ENCODE data around the gene GJC1. TPM values are rescaled to one million over a fixed set of nuclear protein-coding genes. Genes with fewer than 3 reads are reported as not detected.

Gene GJC1
- total RNA-seq, 5 donors from 2014 or later (not counting 1 experiment from before 2014, with no cell fraction given): 0.09 to 0.93 (median 0.30) TPM; not detected in 2

- H3K4me3 Mint-ChIP-seq: no peak overlapping the region
- H3K36me3 Mint-ChIP-seq: peaks cover 25% of the 10 kb centered on the region
These were observed 18.2 kb upstream of the GJC1 start for GRCh38 chr17:44848257-44848795.

GRCh38 chr17:44847586-44847985 lies 17.5 kb upstream of the GJC1 start, which contains the start of gene HIGD1B:
TSS of gene HIGD1B (plus strand) at chr17:44847883. CDS start at chr17:44848153, 270 bp downstream.
- no peaks in the 10 kb centered on the region for H3K27me3 Mint-ChIP-seq
- DNase-seq: no peak
- no peaks in the 10 kb centered on the region for H3K9me3 Mint-ChIP-seq
- H3K27ac ChIP-seq (ENCODE audit: low read length): no peak within 1 kb of the TSS
- ChIA-PET CTCF (interaction anchor here in 1 of 2 donors (0.5 kb wide), 1 partner anchor 64 kb away, joined by 3 read pairs; no protein-coding TSS in a partner anchor), POLR2A (no interaction called here)
- no peak within 1 kb of the TSS for H3K4me3 ChIP-seq (ENCODE audit: control insufficient read depth in 1 of 2, extremely low read depth in 1 of 2, low read length in 1 of 2)
- peaks cover 10 to 25% of the 10 kb centered on the region in 2 donors for H3K36me3 ChIP-seq (ENCODE audit: control insufficient read depth in 2 of 2, extremely low read depth in 1 of 2, insufficient read depth in 1 of 2, low read length in 1 of 2)
- peaks cover 0 to 7% (median 0%) of the 10 kb centered on the region in 3 donors for H3K4me1 Mint-ChIP-seq
- H3K4me1 ChIP-seq (ENCODE audit: control insufficient read depth in 1 of 2, extremely low read depth in 1 of 2, insufficient read depth in 2 of 2, low read length in 2 of 2): no peaks in the 10 kb centered on the region
- H3K36me3 Mint-ChIP-seq: peaks cover 21% of the 10 kb centered on the region
- no peaks in the 10 kb centered on the region for H3K9me3 ChIP-seq
- WGBS (ENCODE audit: insufficient coverage): no CpG with 5 or more reads among the region's 2 CpGs
- peak within 1 kb of the TSS; percentile 34 to 50 for H3K27ac Mint-ChIP-seq
- no peak for ATAC-seq (replicated peaks in 1 of 4)
- H3K4me3 Mint-ChIP-seq: no peak within 1 kb of the TSS
- no peaks in the 10 kb centered on the region for H3K27me3 ChIP-seq (replicated peaks in 1 of 2; ENCODE audit: control insufficient read depth in 2 of 2, extremely low read depth in 1 of 2, insufficient read depth in 2 of 2, low read length in 1 of 2)

More at GRCh38 chr17:44848257-44848795, 18.2 kb upstream of the GJC1 start:
- Mint-ChIP-seq H3K9me3 (no peaks in the 10 kb centered on the region), H3K27ac (peak overlapping the region; percentile 34 to 50), H3K4me1 (peaks cover 0 to 7% (median 0%) of the 10 kb centered on the region in 3 donors), H3K27me3 (no peaks in the 10 kb centered on the region)
- no peaks in the 10 kb centered on the region for H3K27me3 ChIP-seq (replicated peaks in 1 of 2; ENCODE audit: control insufficient read depth in 2 of 2, extremely low read depth in 1 of 2, insufficient read depth in 2 of 2, low read length in 1 of 2)
- H3K36me3 ChIP-seq (ENCODE audit: control insufficient read depth in 2 of 2, extremely low read depth in 1 of 2, insufficient read depth in 1 of 2, low read length in 1 of 2): peaks cover 10 to 31% of the 10 kb centered on the region in 2 donors
- no peak overlapping the region for H3K4me3 ChIP-seq (ENCODE audit: control insufficient read depth in 1 of 2, extremely low read depth in 1 of 2, low read length in 1 of 2)
- H3K9me3 ChIP-seq: no peaks in the 10 kb centered on the region
- ATAC-seq (replicated peaks in 1 of 4) (no peak), DNase-seq (no peak)
- no peak overlapping the region for H3K27ac ChIP-seq (ENCODE audit: low read length)
- H3K4me1 ChIP-seq (ENCODE audit: control insufficient read depth in 1 of 2, extremely low read depth in 1 of 2, insufficient read depth in 2 of 2, low read length in 2 of 2): no peaks in the 10 kb centered on the region
- CTCF ChIA-PET: interaction anchor here in 1 of 2 donors (0.6 kb wide), 1 partner anchor 52 kb away, joined by 3 read pairs; no protein-coding TSS in a partner anchor
- 67% methylated on average over 1 of the region's 6 CpGs for WGBS (ENCODE audit: insufficient coverage)
- POLR2A ChIA-PET: no interaction called here

- no peak for ATAC-seq (replicated peaks in 1 of 4)
- ChIA-PET POLR2A (interaction anchor here in 1 of 2 donors (0.6 kb wide), 1 partner anchor 562 kb away, joined by 3 read pairs; no protein-coding TSS in a partner anchor), CTCF (no interaction called here)
- H3K36me3 ChIP-seq (ENCODE audit: control insufficient read depth in 2 of 2, extremely low read depth in 1 of 2, insufficient read depth in 1 of 2, low read length in 1 of 2): peaks cover 2 to 15% of the 10 kb centered on the region in 2 donors
- WGBS (ENCODE audit: insufficient coverage): 86% methylated on average over 8 of the region's 8 CpGs
- no peaks in the 10 kb centered on the region for H3K27me3 ChIP-seq (replicated peaks in 1 of 2; ENCODE audit: control insufficient read depth in 2 of 2, extremely low read depth in 1 of 2, insufficient read depth in 2 of 2, low read length in 1 of 2)
- peaks cover 13% of the 10 kb centered on the region for H3K36me3 Mint-ChIP-seq
- H3K4me3 Mint-ChIP-seq: no peak overlapping the region
- H3K4me1 Mint-ChIP-seq: peaks cover 0 to 7% (median 0%) of the 10 kb centered on the region in 3 donors
- no peaks in the 10 kb centered on the region for H3K4me1 ChIP-seq (ENCODE audit: control insufficient read depth in 1 of 2, extremely low read depth in 1 of 2, insufficient read depth in 2 of 2, low read length in 2 of 2)
- H3K9me3 Mint-ChIP-seq: no peaks in the 10 kb centered on the region
- H3K4me3 ChIP-seq (ENCODE audit: control insufficient read depth in 1 of 2, extremely low read depth in 1 of 2, low read length in 1 of 2): no peak overlapping the region
- H3K27me3 Mint-ChIP-seq: no peaks in the 10 kb centered on the region
- no peak for DNase-seq
- no peaks in the 10 kb centered on the region for H3K9me3 ChIP-seq
- H3K27ac Mint-ChIP-seq: no peak overlapping the region
- no peak overlapping the region for H3K27ac ChIP-seq (ENCODE audit: low read length)
These were observed 16.1 kb upstream of the GJC1 start for GRCh38 chr17:44846206-44846605.

- CTCF ChIA-PET: no interaction called here
- Histone ChIP-seq H3K27me3 (replicated peaks in 1 of 2; ENCODE audit: control insufficient read depth in 2 of 2, extremely low read depth in 1 of 2, insufficient read depth in 2 of 2, low read length in 1 of 2) (no peaks in the 10 kb centered on the region), H3K4me3 (ENCODE audit: control insufficient read depth in 1 of 2, extremely low read depth in 1 of 2, low read length in 1 of 2) (no peak overlapping the region), H3K36me3 (ENCODE audit: control insufficient read depth in 2 of 2, extremely low read depth in 1 of 2, insufficient read depth in 1 of 2, low read length in 1 of 2) (peaks cover 0 to 2% of the 10 kb centered on the region in 2 donors), H3K9me3 (no peaks in the 10 kb centered on the region), H3K4me1 (ENCODE audit: control insufficient read depth in 1 of 2, extremely low read depth in 1 of 2, insufficient read depth in 2 of 2, low read length in 2 of 2) (no peaks in the 10 kb centered on the region), H3K27ac (ENCODE audit: low read length) (no peak overlapping the region)
- peaks cover 0 to 7% (median 0%) of the 10 kb centered on the region in 3 donors for H3K4me1 Mint-ChIP-seq
- no peak overlapping the region for H3K4me3 Mint-ChIP-seq
- H3K36me3 Mint-ChIP-seq: no peaks in the 10 kb centered on the region
- no peak for DNase-seq
- no peaks in the 10 kb centered on the region for H3K9me3 Mint-ChIP-seq
- H3K27me3 Mint-ChIP-seq: no peaks in the 10 kb centered on the region
- no peak for ATAC-seq (replicated peaks in 1 of 4)
- POLR2A ChIA-PET: no interaction called here
- WGBS (ENCODE audit: insufficient coverage): no CpG with 5 or more reads among the region's 1 CpG
- H3K27ac Mint-ChIP-seq: no peak overlapping the region
These were observed 14.3 kb upstream of the GJC1 start for GRCh38 chr17:44844390-44844830.

- H3K27me3 Mint-ChIP-seq: no peaks in the 10 kb centered on the region
- ATAC-seq (replicated peaks in 1 of 4): no peak
- no peaks in the 10 kb centered on the region for H3K9me3 Mint-ChIP-seq
- H3K27ac Mint-ChIP-seq: no peak overlapping the region
- POLR2A ChIA-PET: no interaction called here
- no peak overlapping the region for H3K4me3 ChIP-seq (ENCODE audit: control insufficient read depth in 1 of 2, extremely low read depth in 1 of 2, low read length in 1 of 2)
- WGBS (ENCODE audit: insufficient coverage): no CpG with 5 or more reads among the region's 5 CpGs
- no peak for DNase-seq
- peaks cover 0 to 3% (median 0%) of the 10 kb centered on the region in 3 donors for H3K4me1 Mint-ChIP-seq
- CTCF ChIA-PET: no interaction called here
- H3K9me3 ChIP-seq: no peaks in the 10 kb centered on the region
- no peaks in the 10 kb centered on the region for H3K36me3 Mint-ChIP-seq
- no peak overlapping the region for H3K27ac ChIP-seq (ENCODE audit: low read length)
- H3K4me1 ChIP-seq (ENCODE audit: control insufficient read depth in 1 of 2, extremely low read depth in 1 of 2, insufficient read depth in 2 of 2, low read length in 2 of 2): no peaks in the 10 kb centered on the region
- no peaks in the 10 kb centered on the region for H3K36me3 ChIP-seq (ENCODE audit: control insufficient read depth in 2 of 2, extremely low read depth in 1 of 2, insufficient read depth in 1 of 2, low read length in 1 of 2)
- H3K27me3 ChIP-seq (replicated peaks in 1 of 2; ENCODE audit: control insufficient read depth in 2 of 2, extremely low read depth in 1 of 2, insufficient read depth in 2 of 2, low read length in 1 of 2): no peaks in the 10 kb centered on the region
- no peak overlapping the region for H3K4me3 Mint-ChIP-seq
These were observed 12.7 kb upstream of the GJC1 start for GRCh38 chr17:44842748-44843147.

- Histone ChIP-seq H3K9me3 (no peaks in the 10 kb centered on the region), H3K27me3 (replicated peaks in 1 of 2; ENCODE audit: control insufficient read depth in 2 of 2, extremely low read depth in 1 of 2, insufficient read depth in 2 of 2, low read length in 1 of 2) (no peaks in the 10 kb centered on the region), H3K36me3 (ENCODE audit: control insufficient read depth in 2 of 2, extremely low read depth in 1 of 2, insufficient read depth in 1 of 2, low read length in 1 of 2) (no peaks in the 10 kb centered on the region), H3K27ac (ENCODE audit: low read length) (no peak overlapping the region), H3K4me1 (ENCODE audit: control insufficient read depth in 1 of 2, extremely low read depth in 1 of 2, insufficient read depth in 2 of 2, low read length in 2 of 2) (no peaks in the 10 kb centered on the region), H3K4me3 (ENCODE audit: control insufficient read depth in 1 of 2, extremely low read depth in 1 of 2, low read length in 1 of 2) (no peak overlapping the region)
- H3K4me1 Mint-ChIP-seq: no peaks in the 10 kb centered on the region
- no peak overlapping the region for H3K27ac Mint-ChIP-seq
- H3K36me3 Mint-ChIP-seq: no peaks in the 10 kb centered on the region
- ATAC-seq (replicated peaks in 1 of 4): no peak
- no peak for DNase-seq
- WGBS (ENCODE audit: insufficient coverage): 80% methylated on average over 2 of the region's 3 CpGs
- no peak overlapping the region for H3K4me3 Mint-ChIP-seq
- H3K27me3 Mint-ChIP-seq: no peaks in the 10 kb centered on the region
- H3K9me3 Mint-ChIP-seq: no peaks in the 10 kb centered on the region
- POLR2A ChIA-PET: no interaction called here
- CTCF ChIA-PET: no interaction called here
These were observed 10.8 kb upstream of the GJC1 start for GRCh38 chr17:44840936-44841335.

Data from T-cell (primary cell).